KOPT-K1 (cell line): Measurements from ENCODE around the gene FOXO1.

Experiments used
- H3K27ac ChIP-seq: fragments of 200-600 bp; sonication (generic); 2 replicates; pipeline ENCODE4 v1.5.1; 2016; ENCODE audit warnings: antibody characterized with exemption, mild to moderate bottlenecking, low read depth, low read length; ENCODE audit not compliant: poor library complexity, severe bottlenecking
- H3K36me3 ChIP-seq: fragments of 200-600 bp; sonication (generic); 2 replicates; pipeline ENCODE4 v1.5.1; 2017; ENCODE audit warnings: antibody characterized with exemption, mild to moderate bottlenecking, low read length, moderate library complexity; ENCODE audit not compliant: insufficient read depth
- H3K9me3 ChIP-seq: fragments of 200-600 bp; sonication (generic); 2 replicates; pipeline ENCODE4 v1.5.1; 2017; ENCODE audit warnings: antibody characterized with exemption, low read length, mild to moderate bottlenecking; ENCODE audit not compliant: insufficient read depth, poor library complexity, severe bottlenecking

Gene FOXO1

DNA sequence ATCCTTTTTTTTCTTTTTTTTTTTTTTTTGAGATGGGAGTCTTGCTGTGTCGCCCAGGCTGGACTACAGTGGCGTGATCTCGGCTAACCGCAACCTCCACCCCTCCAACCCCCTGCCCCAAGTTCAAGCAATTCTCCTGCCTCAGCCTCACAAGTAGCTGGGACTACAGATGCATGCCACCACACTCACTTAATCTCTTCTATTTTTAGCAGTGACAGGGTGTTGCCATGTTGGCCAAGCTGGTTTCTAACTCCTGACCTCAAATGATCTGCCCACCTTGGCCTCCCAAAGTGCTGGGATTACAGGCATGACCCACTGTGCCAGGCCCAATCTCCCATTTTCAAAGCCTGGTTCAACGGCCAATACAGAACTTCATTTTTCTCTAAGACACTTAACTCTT is 9.1 kb downstream of the FOXO1 start:
- Histone ChIP-seq H3K27ac (no peak overlapping the region), H3K9me3 (no peaks in the 10 kb centered on the region), H3K36me3 (no peaks in the 10 kb centered on the region)

DNA sequence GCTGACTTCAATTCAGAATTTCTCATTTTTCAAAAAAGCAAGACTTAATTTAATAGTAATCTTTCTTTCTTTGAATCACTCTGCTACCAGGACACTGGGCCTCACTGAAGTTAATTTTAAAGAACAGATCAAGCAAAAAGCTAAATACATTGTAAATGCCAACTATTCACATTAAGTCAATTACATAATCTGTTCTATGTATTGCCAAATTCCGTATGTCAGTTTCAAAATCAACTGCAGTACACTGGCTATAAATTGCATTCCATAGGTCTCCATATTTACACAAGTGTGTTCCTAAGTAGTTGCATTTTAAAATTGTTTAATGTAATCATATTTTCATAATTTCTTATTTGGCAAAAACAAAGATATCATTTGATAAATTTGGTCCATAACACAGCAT is 10.1 kb downstream of the FOXO1 start:
- Histone ChIP-seq H3K36me3 (no peaks in the 10 kb centered on the region), H3K27ac (no peak overlapping the region), H3K9me3 (no peaks in the 10 kb centered on the region)

DNA sequence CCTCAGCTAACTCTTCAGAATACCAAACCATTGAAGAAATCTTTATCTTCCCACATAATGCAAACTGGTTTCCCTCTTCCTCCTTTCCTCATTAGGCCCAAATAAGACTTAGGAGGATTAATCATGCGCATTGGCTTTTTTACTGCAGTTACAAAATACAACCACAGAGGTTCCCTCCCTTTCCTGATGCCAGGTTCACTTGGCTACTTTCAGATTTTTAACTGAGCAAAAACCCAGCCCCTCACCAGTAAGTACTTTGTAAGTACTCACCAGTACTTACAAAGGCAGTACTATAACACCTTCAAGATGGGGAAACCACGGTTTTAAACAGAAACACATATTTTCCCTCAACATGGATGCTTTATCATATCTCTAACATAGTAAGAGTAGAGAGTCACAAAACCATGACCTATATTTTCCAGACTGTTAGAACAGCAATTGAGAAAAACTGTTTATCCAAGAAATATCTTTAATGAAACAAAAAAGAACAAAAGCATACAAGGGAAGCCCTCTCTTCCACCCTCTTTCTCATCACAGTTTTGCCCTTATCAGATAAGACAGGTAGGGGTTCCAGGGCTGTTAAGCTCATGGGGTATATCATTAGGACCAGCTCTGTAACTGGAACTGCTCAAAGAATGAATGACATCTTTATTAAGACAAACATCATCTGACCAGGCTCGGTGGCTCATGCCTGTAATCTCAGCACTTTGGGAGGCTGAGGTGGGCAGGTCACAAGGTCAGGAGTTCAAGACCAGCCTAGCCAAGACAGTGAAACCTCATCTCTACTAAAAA is 12.7 kb downstream of the FOXO1 start:
- Histone ChIP-seq H3K36me3 (no peaks in the 10 kb centered on the region), H3K27ac (no peak overlapping the region), H3K9me3 (no peaks in the 10 kb centered on the region)

DNA sequence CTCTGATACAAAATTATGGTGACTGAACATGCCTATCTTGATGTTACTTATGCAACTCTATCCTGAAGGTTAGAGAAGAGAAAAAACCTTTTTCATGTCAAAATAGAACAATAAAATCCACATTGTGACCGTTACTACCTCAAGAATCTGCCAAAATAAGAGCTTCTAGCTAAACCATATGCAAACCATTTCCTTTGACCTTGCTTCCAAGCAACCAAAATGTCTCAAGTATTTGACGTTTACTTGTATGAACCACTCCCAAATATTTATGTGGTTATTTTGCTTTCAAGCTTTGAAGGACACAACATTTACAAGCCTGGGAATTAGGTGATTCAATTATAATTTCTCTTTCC is 13.9 kb downstream of the FOXO1 start:
- H3K9me3 ChIP-seq = no peaks in the 10 kb centered on the region
- no peaks in the 10 kb centered on the region for H3K36me3 ChIP-seq
- H3K27ac ChIP-seq = no peak overlapping the region

DNA sequence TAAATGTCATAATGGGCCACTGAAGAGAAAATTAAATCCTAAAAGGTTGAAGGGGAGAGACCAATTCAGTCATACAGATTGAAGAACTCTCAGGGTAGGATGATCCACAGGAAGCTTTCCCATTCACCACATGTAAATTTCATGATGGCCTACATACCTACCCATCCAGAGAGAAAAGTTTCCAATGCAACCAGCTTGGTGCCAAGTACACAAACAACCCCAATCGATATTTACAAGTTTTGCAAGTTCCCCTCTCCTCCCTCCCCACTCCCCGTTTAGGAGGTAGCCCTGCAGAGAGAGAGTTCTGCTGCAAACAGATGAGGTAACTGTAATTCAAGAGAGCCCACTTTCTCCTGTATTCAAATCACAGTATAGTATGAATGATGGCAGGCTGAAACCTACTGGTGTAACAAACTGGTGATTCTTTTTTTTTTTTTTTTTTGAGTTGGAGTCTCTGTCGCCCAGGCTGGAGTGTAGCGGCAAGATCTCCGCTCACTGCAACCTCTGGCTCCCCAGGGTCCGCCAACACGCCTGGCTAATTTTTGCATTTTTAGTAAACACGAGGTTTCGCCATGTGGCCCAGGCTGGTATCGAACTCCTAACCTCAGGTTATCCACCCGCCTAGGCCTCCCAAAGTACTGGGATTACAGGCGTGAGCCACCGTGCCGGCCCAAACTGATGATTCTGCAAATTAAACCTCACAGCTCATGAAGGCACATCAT is 14.4 kb downstream of the FOXO1 start:
- Histone ChIP-seq H3K9me3 (no peaks in the 10 kb centered on the region), H3K36me3 (no peaks in the 10 kb centered on the region), H3K27ac (no peak overlapping the region)

DNA sequence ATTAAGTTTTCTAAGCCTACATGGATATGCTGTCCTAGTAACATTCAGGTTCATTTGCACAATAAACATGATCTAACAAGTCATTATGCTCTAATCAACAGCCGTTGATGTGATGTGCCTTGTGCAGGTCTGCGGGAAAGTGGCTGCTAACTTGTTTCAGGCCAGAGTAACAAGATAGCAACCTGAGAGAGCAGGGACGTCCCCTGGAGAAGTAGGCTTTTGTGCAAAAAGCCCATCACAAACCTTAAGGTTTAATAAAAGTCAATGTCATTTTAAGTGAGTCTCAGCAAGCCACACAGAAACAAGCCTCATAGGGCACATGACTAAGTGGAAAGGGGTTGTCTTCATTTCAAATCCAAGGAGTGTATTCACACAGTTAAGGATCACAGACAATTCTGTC is 17.6 kb downstream of the FOXO1 start:
- Histone ChIP-seq H3K27ac (no peak overlapping the region), H3K9me3 (no peaks in the 10 kb centered on the region), H3K36me3 (no peaks in the 10 kb centered on the region)

DNA sequence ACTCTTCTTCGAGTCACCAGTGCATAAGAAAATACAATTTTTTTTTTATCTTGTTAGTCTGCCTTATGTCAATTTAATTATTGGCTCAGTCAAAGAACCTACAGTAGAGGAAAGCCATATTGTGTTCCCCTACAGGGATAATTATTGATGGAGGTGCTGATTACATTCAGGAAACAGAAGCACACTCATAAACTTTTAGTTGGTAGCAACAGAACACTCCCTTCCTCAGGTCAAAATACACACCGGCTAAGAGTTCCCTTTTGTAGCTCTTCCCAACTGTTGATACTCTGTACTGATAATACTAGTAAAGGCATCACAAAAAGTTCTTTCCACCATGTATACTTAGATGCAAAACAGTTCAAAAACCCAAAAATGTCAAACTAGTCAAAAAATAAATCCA is 18.4 kb downstream of the FOXO1 start:
- Histone ChIP-seq H3K36me3 (no peaks in the 10 kb centered on the region), H3K9me3 (no peaks in the 10 kb centered on the region), H3K27ac (no peak overlapping the region)

DNA sequence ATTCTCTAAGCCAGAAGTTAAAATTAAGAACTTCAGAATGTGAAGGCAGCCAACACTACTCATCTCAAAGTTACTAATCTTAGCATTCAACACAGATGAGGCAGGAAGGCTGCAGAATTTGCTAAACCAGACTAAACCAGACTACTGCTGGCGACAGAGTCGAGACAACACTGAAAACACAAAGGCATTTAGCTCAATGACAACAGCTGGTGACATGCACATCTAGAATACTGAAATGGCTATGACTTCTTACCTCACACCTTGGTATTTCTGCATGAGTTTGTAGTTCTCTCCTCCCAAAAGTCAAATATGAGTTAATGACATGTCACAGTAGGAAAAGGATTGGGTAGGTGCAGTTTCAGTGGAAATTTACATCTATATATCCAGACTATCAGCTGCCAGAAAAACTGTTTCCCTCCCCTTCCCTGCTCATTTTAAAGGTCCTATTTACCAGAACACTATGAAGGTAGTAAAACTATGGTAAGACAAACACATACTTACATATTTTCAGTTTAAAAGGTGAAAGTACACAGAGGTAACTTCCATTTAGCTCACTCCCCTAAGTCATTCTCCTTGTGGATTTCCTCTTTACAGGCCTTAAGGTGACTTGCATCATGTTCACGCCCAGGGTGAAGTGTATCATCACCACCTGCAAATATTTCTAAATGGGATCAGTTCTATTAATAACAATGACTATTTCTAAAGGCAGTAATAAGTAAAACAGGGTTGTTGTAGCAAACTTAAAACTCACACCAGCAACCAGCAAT is 21.4 kb downstream of the FOXO1 start:
- Histone ChIP-seq H3K27ac (no peak overlapping the region), H3K36me3 (no peaks in the 10 kb centered on the region), H3K9me3 (no peaks in the 10 kb centered on the region)

DNA sequence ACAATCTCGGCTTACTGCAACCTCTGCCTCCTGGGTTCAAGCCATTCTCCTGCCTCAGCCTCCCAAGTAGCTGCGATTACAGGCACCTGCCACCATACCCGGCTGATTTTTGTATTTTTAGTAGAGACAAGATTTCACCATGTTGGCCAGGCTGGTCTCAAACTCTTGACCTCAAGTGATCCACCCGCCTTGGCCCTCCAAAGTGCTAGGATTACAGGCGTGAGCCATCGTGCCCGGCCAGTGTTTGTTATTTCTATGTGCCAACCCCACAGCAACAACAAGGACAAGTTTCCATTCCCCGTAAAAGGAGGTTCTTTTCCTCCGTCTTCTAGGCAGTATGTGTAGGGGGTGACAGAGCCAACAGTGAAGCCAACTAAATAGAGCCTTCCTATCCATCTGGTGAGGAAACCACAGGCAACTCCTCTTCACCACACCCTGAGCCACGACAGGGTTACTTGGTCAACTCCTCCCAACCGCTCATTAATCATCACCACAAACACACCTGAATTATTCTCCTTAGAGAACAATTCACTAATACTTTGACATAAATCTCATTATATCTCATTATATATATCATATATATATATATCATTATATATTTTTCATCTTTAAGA is 25.5 kb downstream of the FOXO1 start:
- H3K36me3 ChIP-seq = no peaks in the 10 kb centered on the region
- no peak overlapping the region for H3K27ac ChIP-seq
- H3K9me3 ChIP-seq = no peaks in the 10 kb centered on the region

DNA sequence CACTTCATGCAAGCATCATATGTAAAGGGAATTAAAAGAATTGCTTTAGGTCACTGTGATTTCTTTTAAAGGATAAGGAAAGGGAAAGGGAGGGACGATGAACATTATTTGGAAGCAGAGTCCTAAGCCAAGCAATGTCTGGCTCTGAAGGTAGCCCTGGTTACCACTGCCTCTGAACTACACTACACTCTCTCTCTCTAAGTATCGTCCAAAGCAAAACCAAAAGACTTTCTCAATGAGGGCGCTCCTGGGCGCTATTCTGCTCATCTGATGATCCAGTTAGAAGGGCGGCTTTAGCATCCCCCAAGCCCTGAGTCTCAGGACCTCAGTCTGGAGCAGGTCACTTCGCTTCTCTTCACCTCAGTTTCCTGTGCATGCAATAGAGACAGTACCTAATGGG is 26.2 kb downstream of the FOXO1 start:
- Histone ChIP-seq H3K27ac (no peak overlapping the region), H3K9me3 (no peaks in the 10 kb centered on the region), H3K36me3 (no peaks in the 10 kb centered on the region)

DNA sequence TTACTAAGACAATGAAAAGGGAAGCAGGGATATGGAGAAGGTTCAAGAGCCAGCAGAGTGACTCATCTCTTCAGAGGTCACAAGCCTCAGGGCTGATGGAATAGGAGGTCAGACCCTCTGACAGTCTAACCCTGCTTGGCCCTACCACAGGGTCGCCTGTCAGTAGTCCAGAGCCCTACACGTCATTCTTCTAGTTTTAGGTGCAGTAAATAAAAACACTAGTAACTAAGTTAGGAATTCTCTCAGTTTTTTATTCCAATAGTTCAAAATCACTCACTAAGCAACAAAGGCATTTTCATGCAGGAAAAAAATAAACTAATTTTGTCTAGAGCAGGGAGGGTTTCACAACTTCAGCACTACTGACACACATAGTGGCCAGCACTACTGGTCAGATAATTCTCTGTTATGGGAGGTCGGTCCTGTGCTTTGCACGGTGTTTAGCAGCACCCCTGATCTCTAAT is 27.2 kb downstream of the FOXO1 start:
- Histone ChIP-seq H3K9me3 (no peaks in the 10 kb centered on the region), H3K36me3 (no peaks in the 10 kb centered on the region), H3K27ac (no peak overlapping the region)

DNA sequence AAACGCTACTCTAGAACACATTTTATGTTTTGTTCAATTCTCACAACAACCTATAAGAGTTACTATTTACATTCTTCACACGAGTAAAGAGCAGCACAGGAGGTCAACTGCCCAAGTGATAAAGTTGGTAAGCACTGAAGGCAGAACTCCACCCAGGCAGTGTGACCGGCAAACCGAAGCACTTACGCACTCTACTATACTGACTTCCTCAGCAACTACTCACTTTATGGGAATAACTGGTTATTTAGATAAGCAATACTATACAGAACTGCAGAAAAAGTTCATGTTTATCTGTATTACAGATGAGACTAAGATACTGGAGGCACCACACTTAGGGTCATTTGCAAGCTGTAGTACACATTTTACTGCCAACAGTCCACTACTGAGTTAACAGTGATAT is 28.8 kb downstream of the FOXO1 start:
- H3K36me3 ChIP-seq = no peaks in the 10 kb centered on the region
- H3K27ac ChIP-seq = no peak overlapping the region
- H3K9me3 ChIP-seq = no peaks in the 10 kb centered on the region

DNA sequence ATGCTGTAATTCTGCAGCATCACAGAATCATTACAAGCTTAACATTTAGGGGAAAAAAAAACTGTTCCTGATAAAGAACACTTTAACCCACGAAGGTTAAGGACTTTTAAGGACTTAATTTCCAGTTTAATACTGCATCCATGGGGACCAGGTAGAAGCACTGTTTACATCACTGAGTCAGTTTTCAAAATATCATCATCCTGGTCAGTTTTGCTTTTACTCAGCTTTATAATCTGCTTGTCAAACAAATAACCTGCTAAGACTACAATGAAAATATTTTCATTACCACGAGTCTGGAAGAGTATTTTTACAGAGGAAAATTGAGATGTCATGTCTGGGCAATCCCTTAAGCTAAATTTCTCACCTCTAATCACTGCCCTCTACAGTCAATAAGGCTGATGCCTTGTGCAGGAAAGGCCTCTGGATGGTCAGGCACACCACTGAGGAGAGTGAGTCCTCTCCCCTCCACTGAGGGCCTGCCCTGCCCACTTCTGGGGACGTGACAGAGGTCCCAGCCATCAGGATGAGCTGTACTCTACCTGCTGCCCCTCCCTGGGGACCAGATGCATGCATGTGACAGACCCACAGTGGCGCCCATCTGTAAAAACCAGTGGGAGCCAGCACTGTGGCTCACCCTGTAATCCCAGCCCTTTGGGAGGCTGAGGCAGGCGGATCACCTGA is 31.0 kb downstream of the FOXO1 start:
- H3K9me3 ChIP-seq = no peaks in the 10 kb centered on the region
- H3K27ac ChIP-seq = no peak overlapping the region
- H3K36me3 ChIP-seq = no peaks in the 10 kb centered on the region

DNA sequence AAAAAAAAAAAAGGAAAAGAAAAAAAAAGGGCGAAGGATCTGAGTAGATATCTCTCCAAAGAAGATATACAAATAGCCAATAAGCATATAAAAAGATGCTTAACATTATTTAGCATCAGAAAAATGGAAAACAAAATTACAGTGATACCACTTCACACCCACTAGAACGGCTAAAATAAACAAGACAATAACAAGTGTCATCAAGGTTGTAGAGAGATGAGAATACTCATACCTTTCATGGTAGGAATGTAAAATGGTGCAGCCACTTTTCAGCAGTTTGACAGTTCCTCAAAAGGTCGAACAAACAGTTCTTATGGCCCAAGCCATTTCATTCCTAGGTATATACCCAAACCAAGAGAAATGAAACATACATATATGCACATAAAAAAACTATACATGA is 33.5 kb downstream of the FOXO1 start:
- H3K9me3 ChIP-seq = no peaks in the 10 kb centered on the region
- no peaks in the 10 kb centered on the region for H3K36me3 ChIP-seq
- H3K27ac ChIP-seq = no peak overlapping the region

DNA sequence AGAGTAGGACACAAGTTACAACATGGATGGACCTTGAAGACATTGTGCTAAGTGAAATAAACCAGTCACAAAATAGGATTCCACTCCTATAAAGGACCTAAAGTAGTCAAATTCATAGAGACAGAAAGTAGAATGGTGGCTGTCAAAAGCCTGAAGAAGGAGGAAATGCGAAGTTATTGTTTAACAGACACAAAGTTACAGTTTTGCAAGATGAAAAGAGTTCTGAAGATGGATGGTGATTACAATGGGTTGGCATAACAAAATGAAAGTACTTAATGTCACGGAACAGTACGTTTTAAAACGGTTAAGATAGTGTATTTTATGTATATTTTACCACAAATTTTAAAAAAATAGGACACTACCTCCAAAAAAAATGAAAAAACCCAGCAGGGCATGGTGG is 34.8 kb downstream of the FOXO1 start:
- Histone ChIP-seq H3K27ac (no peak overlapping the region), H3K9me3 (no peaks in the 10 kb centered on the region), H3K36me3 (no peaks in the 10 kb centered on the region)
